Measurements from ENCODE around the gene HYDIN. TPM values are rescaled to one million over a fixed set of nuclear protein-coding genes. Genes with fewer than 3 reads are reported as not detected.
"Not testable (repeated sequence)": the region's sequence is repeated elsewhere in the genome, so short reads cannot be mapped to it uniquely, and the experiment has no call there.

The HYDIN gene
- total RNA-seq, 2 experiments from 2014 or later: not detected

- H3K79me2 ChIP-seq (ENCODE audit: insufficient read depth, low read depth, low read length); POLR2A ChIA-PET; H3K4me1 ChIP-seq (ENCODE audit: insufficient read depth, low read length, poor library complexity, severe bottlenecking); DNase-seq (ENCODE audit: low spot score); H3K27ac ChIP-seq (ENCODE audit: low read depth, low read length, poor library complexity, severe bottlenecking); H3K4me2 ChIP-seq (ENCODE audit: low read length); BruUV-seq (replicated peaks); H3K9me3 ChIP-seq (ENCODE audit: low read length); H3K9me2 ChIP-seq (ENCODE audit: insufficient read depth, low read length); CTCF ChIA-PET (ENCODE audit: unreplicated experiment); H2AFZ ChIP-seq (ENCODE audit: low read length); H3K36me3 ChIP-seq (ENCODE audit: insufficient read depth, low read length); intact Hi-C loops (cut with micrococcal nuclease; ENCODE audit: unreplicated experiment); H4K20me1 ChIP-seq (ENCODE audit: insufficient read depth, low read length); H3K4me3 ChIP-seq (ENCODE audit: low read depth, low read length, poor library complexity, severe bottlenecking): not testable (repeated sequence)
Measured at GRCh38 chr16:71028032-71028727, 202.3 kb downstream of the HYDIN start.

- H2AFZ ChIP-seq (ENCODE audit: low read length); H3K36me3 ChIP-seq (ENCODE audit: insufficient read depth, low read length); H4K20me1 ChIP-seq (ENCODE audit: insufficient read depth, low read length); H3K79me2 ChIP-seq (ENCODE audit: insufficient read depth, low read depth, low read length); POLR2A ChIA-PET; H3K9me2 ChIP-seq (ENCODE audit: insufficient read depth, low read length); H3K4me3 ChIP-seq (ENCODE audit: low read depth, low read length, poor library complexity, severe bottlenecking); H3K27ac ChIP-seq (ENCODE audit: low read depth, low read length, poor library complexity, severe bottlenecking); DNase-seq (ENCODE audit: low spot score); BruUV-seq (replicated peaks); intact Hi-C loops (cut with micrococcal nuclease; ENCODE audit: unreplicated experiment); CTCF ChIA-PET (ENCODE audit: unreplicated experiment); H3K4me2 ChIP-seq (ENCODE audit: low read length); H3K4me1 ChIP-seq (ENCODE audit: insufficient read depth, low read length, poor library complexity, severe bottlenecking); H3K9me3 ChIP-seq (ENCODE audit: low read length): not testable (repeated sequence)
Measured at GRCh38 chr16:71027511-71027910, 203.0 kb downstream of the HYDIN start.

- DNase-seq (ENCODE audit: low spot score); H3K4me2 ChIP-seq (ENCODE audit: low read length); intact Hi-C loops (cut with micrococcal nuclease; ENCODE audit: unreplicated experiment); H3K27ac ChIP-seq (ENCODE audit: low read depth, low read length, poor library complexity, severe bottlenecking); H3K4me3 ChIP-seq (ENCODE audit: low read depth, low read length, poor library complexity, severe bottlenecking); H3K36me3 ChIP-seq (ENCODE audit: insufficient read depth, low read length); H3K79me2 ChIP-seq (ENCODE audit: insufficient read depth, low read depth, low read length); H2AFZ ChIP-seq (ENCODE audit: low read length); H4K20me1 ChIP-seq (ENCODE audit: insufficient read depth, low read length); POLR2A ChIA-PET; BruUV-seq (replicated peaks); CTCF ChIA-PET (ENCODE audit: unreplicated experiment); H3K9me2 ChIP-seq (ENCODE audit: insufficient read depth, low read length); H3K4me1 ChIP-seq (ENCODE audit: insufficient read depth, low read length, poor library complexity, severe bottlenecking); H3K9me3 ChIP-seq (ENCODE audit: low read length): not testable (repeated sequence)
Measured at GRCh38 chr16:71023851-71024439, 206.6 kb downstream of the HYDIN start.

DNA sequence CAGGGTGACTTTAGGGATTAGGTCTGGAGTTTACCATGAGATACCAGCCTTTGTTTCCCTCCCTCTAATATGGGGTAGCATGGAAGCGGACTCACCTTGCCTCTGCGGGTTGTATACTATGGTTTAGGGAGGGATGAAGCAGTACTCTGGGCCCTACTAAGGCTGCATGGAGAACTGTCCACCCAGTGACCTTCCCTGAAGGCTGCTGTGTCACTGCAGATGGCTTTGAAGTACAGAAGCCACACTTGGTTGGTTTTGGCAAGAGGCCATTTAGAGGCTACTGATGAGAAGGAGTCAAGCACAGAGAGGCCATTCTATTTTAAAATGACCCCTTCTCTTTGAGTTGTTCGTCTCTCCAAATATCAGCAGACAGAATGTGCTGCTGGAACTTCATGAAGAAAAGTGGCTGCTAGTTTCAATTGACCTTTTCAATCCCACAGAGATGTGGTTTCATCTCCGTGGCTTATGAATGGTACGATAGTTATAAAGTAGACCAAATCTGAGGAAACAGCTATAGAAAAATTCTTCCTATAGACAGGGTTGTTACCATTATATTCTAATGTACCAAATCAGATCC is 208.5 kb downstream of the HYDIN start:
- H3K4me1 ChIP-seq (ENCODE audit: insufficient read depth, low read length, poor library complexity, severe bottlenecking); H3K4me3 ChIP-seq (ENCODE audit: low read depth, low read length, poor library complexity, severe bottlenecking); CTCF ChIA-PET (ENCODE audit: unreplicated experiment); intact Hi-C loops (cut with micrococcal nuclease; ENCODE audit: unreplicated experiment); H3K79me2 ChIP-seq (ENCODE audit: insufficient read depth, low read depth, low read length); H2AFZ ChIP-seq (ENCODE audit: low read length); H3K36me3 ChIP-seq (ENCODE audit: insufficient read depth, low read length); H3K27ac ChIP-seq (ENCODE audit: low read depth, low read length, poor library complexity, severe bottlenecking); BruUV-seq (replicated peaks); POLR2A ChIA-PET; H3K9me2 ChIP-seq (ENCODE audit: insufficient read depth, low read length); H3K4me2 ChIP-seq (ENCODE audit: low read length); H4K20me1 ChIP-seq (ENCODE audit: insufficient read depth, low read length); DNase-seq (ENCODE audit: low spot score); H3K9me3 ChIP-seq (ENCODE audit: low read length): not testable (repeated sequence)

DNA sequence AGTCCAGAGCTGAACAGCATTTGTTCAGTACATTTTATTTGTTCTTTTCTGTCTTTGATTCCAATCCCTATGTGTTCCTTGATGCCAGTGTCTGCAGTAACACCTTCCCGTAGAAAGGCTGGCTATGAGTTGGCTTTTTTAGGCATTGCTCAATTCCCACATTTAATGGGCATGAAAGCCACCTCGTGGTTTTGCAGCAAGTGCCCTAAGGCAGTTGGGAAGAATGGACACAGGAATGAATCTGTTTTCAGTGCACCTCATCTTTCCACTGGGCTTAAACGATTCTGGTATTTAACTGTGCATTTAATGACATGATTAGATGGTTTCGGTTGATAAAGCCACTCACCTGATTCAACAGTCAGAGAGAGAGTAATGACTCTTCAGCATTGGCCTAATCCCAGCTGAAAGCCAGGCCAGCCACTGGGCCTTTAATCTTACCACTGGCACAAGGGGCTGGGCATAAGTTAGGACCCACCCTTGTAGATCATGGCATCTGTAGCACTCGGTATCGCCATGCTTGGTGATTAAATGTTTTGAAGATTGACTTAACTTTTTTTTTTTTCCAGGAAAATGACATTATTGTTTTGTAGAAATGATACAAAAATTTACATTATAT is 211.3 kb downstream of the HYDIN start:
- POLR2A ChIA-PET; BruUV-seq (replicated peaks): not testable (repeated sequence)

DNA sequence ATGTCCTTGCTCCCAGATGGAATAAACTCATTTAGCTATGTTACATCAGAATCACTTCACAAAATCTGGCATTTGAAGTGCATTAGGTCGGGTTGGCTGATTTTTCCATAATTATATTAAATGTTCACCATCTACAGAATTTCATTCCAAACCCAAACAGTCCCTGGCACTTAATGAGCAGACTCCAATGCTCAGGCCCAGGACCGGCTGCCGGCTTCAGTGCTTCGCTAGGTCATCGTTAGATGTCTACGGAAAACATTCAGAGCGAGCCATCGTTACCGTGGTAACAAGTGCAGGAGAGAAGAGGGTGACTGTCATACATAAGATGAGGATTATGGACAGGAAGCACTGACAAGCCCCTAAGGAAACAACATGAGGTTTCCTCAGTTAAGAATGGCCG is 215.1 kb downstream of the HYDIN start:
- H3K9me2 ChIP-seq (ENCODE audit: insufficient read depth, low read length); H3K79me2 ChIP-seq (ENCODE audit: insufficient read depth, low read depth, low read length); BruUV-seq (replicated peaks); intact Hi-C loops (cut with micrococcal nuclease; ENCODE audit: unreplicated experiment); H4K20me1 ChIP-seq (ENCODE audit: insufficient read depth, low read length); CTCF ChIA-PET (ENCODE audit: unreplicated experiment); H3K4me1 ChIP-seq (ENCODE audit: insufficient read depth, low read length, poor library complexity, severe bottlenecking); H2AFZ ChIP-seq (ENCODE audit: low read length); H3K4me2 ChIP-seq (ENCODE audit: low read length); H3K27ac ChIP-seq (ENCODE audit: low read depth, low read length, poor library complexity, severe bottlenecking); H3K36me3 ChIP-seq (ENCODE audit: insufficient read depth, low read length); H3K9me3 ChIP-seq (ENCODE audit: low read length); H3K4me3 ChIP-seq (ENCODE audit: low read depth, low read length, poor library complexity, severe bottlenecking); POLR2A ChIA-PET; DNase-seq (ENCODE audit: low spot score): not testable (repeated sequence)

More for the DNA sequence above, 211.3 kb downstream of the HYDIN start:
- H3K9me2 ChIP-seq (ENCODE audit: insufficient read depth, low read length); H3K9me3 ChIP-seq (ENCODE audit: low read length); H3K4me1 ChIP-seq (ENCODE audit: insufficient read depth, low read length, poor library complexity, severe bottlenecking); intact Hi-C loops (cut with micrococcal nuclease; ENCODE audit: unreplicated experiment); CTCF ChIA-PET (ENCODE audit: unreplicated experiment); H3K27ac ChIP-seq (ENCODE audit: low read depth, low read length, poor library complexity, severe bottlenecking); H3K79me2 ChIP-seq (ENCODE audit: insufficient read depth, low read depth, low read length); H2AFZ ChIP-seq (ENCODE audit: low read length); H3K36me3 ChIP-seq (ENCODE audit: insufficient read depth, low read length); H3K4me2 ChIP-seq (ENCODE audit: low read length); DNase-seq (ENCODE audit: low spot score); H3K4me3 ChIP-seq (ENCODE audit: low read depth, low read length, poor library complexity, severe bottlenecking); H4K20me1 ChIP-seq (ENCODE audit: insufficient read depth, low read length): not testable (repeated sequence)
